HG02943 (cell line): ENCODE data around the gene NXN.
"Not testable (repeated sequence)": the region's sequence is repeated elsewhere in the genome, so short reads cannot be mapped to it uniquely, and the experiment has no call there.

ENCODE experiments used
- ATAC-seq: cut with Tn5 transposase; IDR thresholded peaks from one replicate; pipeline ENCODE4 v1.9.1; 2021; ENCODE audit warnings: mild to moderate bottlenecking, low read depth, moderate library complexity; ENCODE audit not compliant: unreplicated experiment

The NXN gene

DNA sequence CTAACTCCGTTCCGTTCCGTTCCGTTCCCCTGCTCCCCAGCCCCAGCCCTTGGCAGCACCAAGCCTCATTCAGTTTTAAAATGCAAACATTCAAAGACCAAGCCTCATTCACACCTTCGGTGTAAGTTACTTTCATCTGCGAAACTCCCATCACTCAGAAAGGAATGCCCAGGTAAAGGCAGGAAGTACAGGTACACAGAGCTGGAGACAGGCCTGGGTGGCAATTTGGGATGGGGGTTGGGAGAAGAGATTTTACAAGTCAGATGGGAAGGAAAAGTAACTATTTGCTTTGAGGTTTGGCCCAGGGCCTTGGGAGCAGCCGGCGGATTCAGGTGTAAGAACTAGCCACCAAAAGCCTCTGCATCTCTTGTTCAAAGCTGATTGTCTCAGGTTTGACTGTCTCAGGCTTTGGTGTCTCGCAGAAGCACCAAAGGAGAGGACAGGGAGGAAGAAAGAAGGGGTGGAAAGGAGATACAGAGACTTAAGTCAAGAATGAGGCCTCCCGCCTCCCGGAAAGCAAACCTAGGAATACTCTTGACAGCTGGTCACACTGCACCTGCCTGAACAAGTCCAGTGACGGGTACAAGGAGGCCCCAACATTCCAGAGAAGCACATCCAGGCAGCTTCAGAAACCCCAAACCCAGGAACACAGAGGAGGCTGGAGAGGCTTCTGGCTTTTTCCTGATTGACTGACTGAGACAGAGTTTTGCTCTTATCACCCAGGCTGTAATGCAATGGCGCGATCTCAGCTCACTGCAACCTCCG lies 54.7 kb downstream of the NXN start:
- no peak for ATAC-seq

DNA sequence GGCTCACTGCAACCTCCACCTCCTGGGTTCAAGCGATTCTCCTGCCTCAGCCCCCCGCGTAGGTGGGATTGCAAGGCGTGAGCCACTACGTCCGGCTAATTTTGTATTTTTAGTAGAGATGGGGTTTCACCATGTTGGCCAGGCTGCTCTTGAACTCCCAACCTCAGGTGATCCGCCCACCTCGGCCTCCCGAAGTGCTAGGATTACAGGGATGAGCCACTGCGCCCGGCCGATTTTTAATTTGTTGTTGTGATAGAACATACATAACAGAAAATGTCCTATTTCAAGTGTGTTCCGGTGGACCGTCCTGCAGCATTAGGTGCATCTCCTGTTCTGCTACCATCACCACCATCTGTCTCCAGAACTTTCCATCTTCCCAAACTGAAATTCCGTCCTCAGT lies 55.3 kb downstream of the NXN start:
- not testable (repeated sequence) for ATAC-seq

DNA sequence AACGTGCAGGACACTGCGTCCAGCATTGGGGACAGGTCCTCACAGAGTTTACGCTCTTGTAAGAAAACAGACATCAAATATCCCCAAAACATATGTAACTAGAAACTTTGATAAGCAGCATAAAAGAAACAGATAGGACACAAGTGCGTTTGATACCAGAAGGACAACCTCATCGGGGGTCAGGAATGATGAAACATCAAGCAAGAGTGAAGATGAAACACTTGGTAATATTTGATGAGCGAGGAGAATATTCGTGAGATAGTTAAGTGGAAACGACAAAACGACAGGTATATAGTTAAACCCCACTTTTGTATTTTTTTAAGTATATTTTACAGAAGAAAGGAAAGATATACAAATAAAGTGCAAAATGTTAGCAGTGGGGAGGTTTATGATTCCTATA lies 55.9 kb downstream of the NXN start:
- no peak for ATAC-seq

GRCh38 chr17:921161-921560 lies 58.4 kb downstream of the NXN start:
- ATAC-seq = no peak

DNA sequence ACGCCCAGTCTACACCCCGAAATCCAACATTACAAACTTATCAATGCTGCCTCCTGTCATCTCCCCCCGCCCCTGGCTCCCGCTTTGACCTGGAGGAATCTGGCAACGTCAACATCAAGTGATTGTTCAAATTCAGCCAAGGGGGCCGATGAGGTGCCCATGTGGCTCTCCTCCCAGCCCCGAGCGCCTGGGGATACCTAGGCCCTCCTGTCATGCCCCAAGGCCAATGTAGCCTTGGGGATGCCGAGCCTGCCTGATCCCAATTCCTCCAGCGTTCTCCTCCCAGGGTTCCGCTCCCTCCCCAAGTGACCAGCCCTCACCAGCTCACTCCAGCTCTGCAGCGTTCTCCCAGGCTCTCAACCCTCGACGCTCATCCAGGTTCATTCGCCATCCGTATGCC lies 59.4 kb downstream of the NXN start:
- ATAC-seq = no peak

GRCh38 chr17:917941-918740 lies 61.4 kb downstream of the NXN start:
- ATAC-seq = no peak

DNA sequence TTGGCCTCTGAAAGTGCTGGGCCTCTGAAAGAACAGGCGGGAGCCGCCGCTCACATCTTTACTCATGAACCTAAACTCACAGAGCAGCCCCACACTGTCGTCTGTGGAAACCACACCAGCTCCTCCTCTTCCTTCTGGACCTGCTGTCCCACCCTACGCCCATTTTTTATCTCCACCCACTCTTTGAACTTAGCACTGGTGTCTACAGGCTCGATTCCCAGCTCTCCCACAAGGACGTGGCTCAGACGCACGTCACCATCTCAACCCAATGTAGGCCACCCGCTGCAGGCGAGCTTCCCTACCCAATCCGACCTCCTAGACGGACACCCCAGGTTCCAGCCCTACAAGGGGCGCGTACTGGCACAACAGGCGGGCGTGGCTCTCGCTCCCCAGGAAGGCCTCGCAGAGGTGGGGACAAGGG lies 62.2 kb downstream of the NXN start:
- ATAC-seq = no peak

DNA sequence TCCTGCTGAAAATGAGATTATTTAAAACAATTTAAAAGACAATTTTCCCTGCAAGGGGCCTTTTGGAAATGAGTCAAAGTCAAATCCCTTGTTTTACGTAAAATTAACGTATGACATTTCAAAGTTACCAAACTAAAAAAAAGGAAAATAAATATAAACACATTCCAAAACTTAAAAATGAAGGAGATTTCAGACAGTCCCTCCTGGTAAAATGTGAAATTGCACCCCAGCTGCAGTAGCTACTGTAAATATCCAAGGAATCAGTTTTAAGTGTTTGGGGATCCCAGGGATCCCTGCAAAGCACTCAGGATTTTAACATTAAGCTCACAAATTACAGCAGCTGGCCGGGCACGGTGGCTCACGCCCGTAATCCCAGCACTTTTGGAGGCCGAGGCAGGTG lies 63.3 kb downstream of the NXN start:
- ATAC-seq = no peak

GRCh38 chr17:915538-916201 lies 63.9 kb downstream of the NXN start:
- ATAC-seq = no peak

DNA sequence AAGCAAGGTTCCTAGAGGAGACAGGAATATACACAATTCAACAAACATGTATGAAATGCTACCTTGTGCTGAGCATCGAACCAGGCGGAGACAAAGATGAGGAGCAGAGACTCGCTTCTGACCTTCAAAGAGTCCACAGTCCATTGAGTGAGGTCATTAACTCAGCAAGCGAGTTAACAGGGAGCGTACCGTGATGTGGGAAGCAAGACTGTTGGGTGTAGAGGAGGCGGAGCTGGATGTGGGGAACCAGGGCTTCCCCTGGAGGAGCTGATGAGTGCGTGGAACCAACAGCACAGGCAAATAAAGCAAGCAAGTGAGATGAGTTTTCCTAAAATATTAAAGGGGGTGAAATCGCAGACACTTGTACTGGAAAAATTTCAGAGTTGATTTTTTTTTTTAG lies 65.0 kb downstream of the NXN start:
- no peak for ATAC-seq

GRCh38 chr17:913207-913606 lies 66.4 kb downstream of the NXN start:
- ATAC-seq = no peak

DNA sequence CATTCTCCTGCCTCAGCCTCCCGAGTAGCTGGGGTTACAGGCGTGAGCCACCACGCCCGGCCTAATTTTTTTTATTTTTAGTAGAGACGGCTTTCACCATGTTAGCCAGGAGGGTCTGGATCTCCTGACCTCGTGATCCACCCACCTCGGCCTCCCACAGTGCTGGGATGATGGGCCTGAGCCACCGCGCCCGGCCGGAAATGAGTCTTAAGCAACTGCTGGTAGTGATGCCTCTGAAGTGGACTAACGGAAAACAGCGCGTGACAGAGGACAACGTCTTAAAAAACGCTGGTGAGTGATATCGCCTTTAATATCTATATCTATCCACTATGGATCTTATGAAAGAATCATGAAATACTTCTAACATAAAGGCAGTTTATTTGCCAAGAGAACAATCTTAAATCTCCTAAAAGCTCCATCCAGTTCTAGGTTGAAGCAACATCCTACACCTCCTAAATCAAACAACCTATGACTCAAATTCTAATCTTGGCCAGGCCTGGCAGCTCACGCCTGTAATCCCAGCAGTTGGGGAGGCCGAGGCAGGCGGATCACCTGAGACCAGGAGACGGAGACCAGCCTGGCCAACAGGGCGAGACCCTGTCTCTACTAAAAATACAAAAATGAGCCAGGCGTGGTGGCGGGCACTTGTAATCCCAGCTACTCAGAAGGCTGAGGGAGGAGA lies 69.8 kb downstream of the NXN start:
- no peak for ATAC-seq

- no peak for ATAC-seq
These were observed 71.9 kb downstream of the NXN start for GRCh38 chr17:907725-908124.

GRCh38 chr17:905708-906107 lies 73.9 kb downstream of the NXN start:
- ATAC-seq = not testable (repeated sequence)

DNA sequence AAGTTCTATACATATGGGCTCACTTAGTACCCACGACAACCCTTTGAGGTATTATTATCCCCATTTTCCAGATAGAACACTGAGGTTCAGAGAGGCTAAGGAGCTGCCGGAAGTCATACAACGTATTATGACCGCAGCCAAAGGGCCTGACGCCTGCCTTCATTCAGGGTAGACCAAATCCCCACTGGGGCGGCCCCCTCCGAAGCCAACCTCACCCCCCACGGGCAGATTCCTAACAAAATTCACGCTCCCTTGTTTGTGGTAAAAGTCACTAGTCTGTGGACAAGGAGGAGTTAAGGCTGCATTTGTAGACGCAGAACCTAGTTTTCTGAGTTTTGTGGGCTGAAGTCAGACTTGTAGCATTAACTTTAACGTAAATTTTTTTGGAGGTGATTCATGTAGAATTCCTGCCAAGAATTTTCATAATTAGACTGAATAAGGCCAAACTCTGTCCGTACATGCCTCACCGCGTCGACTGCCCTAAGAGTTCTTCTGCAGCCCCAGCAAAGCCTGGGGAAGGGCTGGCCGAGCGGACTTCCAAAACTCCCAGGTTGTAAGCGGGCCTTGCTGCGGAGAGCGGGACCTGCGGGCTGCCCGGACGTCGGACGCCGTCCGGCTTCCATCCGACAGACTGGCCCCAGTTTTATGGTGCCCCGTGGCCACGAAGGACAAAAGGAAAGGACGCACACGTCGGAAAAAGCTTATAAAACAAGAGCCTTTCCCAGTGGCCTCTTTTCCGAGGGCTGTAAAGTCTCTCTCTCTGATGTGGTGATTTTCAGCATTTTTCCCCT lies 75.7 kb downstream of the NXN start:
- ATAC-seq = no peak

GRCh38 chr17:902463-902862 lies 77.1 kb downstream of the NXN start:
- no peak for ATAC-seq

DNA sequence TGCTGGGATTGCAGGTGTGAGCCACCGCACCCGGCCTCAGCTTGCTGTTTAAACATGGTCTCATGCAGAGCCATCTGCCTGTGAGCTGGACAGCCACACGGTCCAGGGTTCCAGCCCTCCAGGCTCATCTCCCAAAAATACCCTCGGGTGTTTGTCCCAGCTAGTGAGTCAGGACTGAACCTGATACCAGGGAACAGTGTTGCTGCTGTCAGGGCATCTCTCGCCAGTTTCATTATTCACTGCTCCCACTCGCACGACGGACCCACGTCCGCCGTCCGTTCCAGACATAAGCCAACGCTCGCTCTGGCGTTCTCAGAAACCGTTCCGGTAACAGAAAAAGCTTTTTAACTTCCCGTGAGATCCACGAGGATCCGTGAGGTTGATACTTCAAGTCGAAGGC lies 77.6 kb downstream of the NXN start:
- ATAC-seq = no peak

GRCh38 chr17:901191-901950 lies 78.2 kb downstream of the NXN start:
- no peak for ATAC-seq

GRCh38 chr17:900336-900934 lies 79.1 kb downstream of the NXN start:
- no peak for ATAC-seq
